ENCODE data around the gene ATP5F1E. TPM values are rescaled to one million over a fixed set of nuclear protein-coding genes. Genes with fewer than 3 reads are reported as not detected.
A peak's percentile ranks its signal among the peaks of the same experiment; 100 is the strongest.

ATP5F1E gene
- total RNA-seq, 1 donor from 2014 or later, result 53.5 TPM

DNA sequence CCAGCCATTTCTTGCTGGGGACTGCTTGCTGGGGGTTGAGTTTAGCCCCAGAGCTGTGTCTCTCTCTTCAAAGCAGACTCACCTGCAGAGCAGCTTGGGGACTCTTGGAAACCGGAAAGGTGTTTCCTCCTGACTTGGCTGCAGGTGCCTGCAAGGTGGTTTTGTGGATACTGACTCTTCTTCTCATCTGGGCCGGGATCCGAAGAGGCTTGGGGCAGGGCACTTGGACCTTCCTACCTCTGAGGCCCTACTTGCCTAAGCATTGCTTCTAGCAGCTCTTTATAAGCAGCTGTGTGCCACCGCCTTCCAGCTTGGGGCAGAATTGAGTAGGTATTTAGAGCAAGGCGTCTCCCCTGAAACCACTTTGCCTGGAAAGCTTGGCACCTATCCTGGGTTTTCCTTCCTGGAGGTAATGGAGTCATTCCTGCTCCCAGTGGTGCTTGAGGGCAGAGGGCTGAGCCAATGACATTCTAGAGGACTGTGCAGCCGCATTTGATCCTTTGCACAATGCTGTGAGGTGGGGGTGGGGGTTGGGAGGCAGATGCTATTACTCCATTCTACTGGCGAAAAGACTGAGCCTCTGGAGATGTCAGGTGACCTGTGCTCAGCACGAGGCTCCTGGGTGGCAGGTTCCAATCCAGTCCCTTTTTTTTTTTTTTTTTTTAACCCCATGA lies 21.7 kb downstream of the ATP5F1E start:
- Mint-ChIP-seq H3K9me3 (ENCODE audit: unreplicated experiment) (no peaks in the 10 kb centered on the region), H3K4me3 (ENCODE audit: unreplicated experiment) (no peak overlapping the region), H3K4me1 (ENCODE audit: low read depth, unreplicated experiment) (peaks cover 3% of the 10 kb centered on the region), H3K27me3 (ENCODE audit: unreplicated experiment) (peaks cover 4% of the 10 kb centered on the region), H3K36me3 (ENCODE audit: unreplicated experiment) (no peaks in the 10 kb centered on the region), H3K27ac (ENCODE audit: unreplicated experiment) (no peak overlapping the region)
- no peak for DNase-seq
- TF ChIP-seq CTCF (IDR thresholded peaks at IDR 0.05; ENCODE audit: partially characterized antibody, unreplicated experiment), result no peak

- Mint-ChIP-seq H3K27ac (ENCODE audit: unreplicated experiment) (no peak overlapping the region), H3K4me3 (ENCODE audit: unreplicated experiment) (no peak overlapping the region)
These were observed 23.3 kb downstream of the ATP5F1E start for GRCh38 chr20:59008715-59009336.

DNA sequence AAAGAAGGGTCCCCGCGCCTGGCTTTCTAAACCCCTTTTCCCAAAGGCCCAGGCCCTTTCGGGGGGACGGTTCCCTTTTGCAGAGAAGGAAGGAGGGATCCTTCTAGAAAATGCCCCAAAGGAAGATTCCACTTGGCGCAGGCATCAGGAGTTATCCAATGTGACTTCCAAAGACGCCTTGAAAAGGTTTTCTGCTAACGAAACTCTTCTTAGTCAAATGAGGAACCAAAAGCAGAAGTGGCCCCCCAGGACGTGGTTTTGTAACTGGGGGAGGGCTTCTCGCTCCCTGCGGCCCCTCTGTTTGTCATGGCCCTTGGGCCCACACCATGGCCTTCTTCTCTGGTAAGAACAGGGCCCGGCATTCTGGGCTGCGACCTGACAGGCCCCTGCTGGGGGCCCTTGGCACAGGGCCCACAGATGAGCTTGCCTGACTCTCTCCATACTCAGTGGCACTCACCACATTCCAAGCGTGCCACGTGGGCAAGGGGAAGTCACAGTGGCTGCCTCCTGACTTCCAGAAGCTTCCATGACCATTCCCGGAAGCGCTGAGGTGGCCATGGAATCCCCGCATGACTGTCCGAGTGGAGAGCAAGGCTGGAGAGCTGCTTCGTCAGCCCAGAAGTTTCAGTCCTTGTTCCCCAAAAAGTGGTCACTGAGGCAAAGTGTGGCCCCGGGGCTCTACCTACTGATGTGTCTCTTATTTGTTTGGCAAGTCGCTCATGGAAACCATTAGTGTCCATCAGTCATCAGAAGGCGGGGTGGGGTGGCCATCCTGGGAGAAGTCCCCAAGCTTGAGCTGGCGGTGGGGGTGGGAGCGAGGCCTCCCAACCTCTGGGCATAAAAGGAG lies 24.2 kb downstream of the ATP5F1E start:
- Mint-ChIP-seq H3K27ac (ENCODE audit: unreplicated experiment) (no peak overlapping the region), H3K9me3 (ENCODE audit: unreplicated experiment) (no peaks in the 10 kb centered on the region), H3K4me1 (ENCODE audit: low read depth, unreplicated experiment) (no peaks in the 10 kb centered on the region), H3K27me3 (ENCODE audit: unreplicated experiment) (peaks cover 7% of the 10 kb centered on the region), H3K4me3 (ENCODE audit: unreplicated experiment) (peak overlapping the region; percentile 57), H3K36me3 (ENCODE audit: unreplicated experiment) (no peaks in the 10 kb centered on the region)
- peak; percentile 8 for DNase-seq
- TF ChIP-seq CTCF (IDR thresholded peaks at IDR 0.05; ENCODE audit: partially characterized antibody, unreplicated experiment), result no peak

More at GRCh38 chr20:59008715-59009336, 23.3 kb downstream of the ATP5F1E start:
- no peak for TF ChIP-seq CTCF (IDR thresholded peaks at IDR 0.05; ENCODE audit: partially characterized antibody, unreplicated experiment)
- Mint-ChIP-seq H3K27me3 (ENCODE audit: unreplicated experiment) (peaks cover 9% of the 10 kb centered on the region), H3K36me3 (ENCODE audit: unreplicated experiment) (no peaks in the 10 kb centered on the region), H3K9me3 (ENCODE audit: unreplicated experiment) (no peaks in the 10 kb centered on the region), H3K4me1 (ENCODE audit: low read depth, unreplicated experiment) (no peaks in the 10 kb centered on the region)
- DNase-seq, result peak; percentile 2

GRCh38 chr20:59006864-59007664 lies 25.1 kb downstream of the ATP5F1E start, which contains the start of gene CTSZ:
Gene CTSZ, minus strand, starts transcription at chr20:59007254. Its CDS starts 126 bp downstream, at chr20:59007128.
- no peaks in the 10 kb centered on the region for H3K36me3 Mint-ChIP-seq (ENCODE audit: unreplicated experiment)
- peaks cover 13% of the 10 kb centered on the region for H3K27me3 Mint-ChIP-seq (ENCODE audit: unreplicated experiment)
- H3K27ac Mint-ChIP-seq (ENCODE audit: unreplicated experiment), result no peak within 1 kb of the TSS
- H3K4me1 Mint-ChIP-seq (ENCODE audit: low read depth, unreplicated experiment), result no peaks in the 10 kb centered on the region
- peaks cover 5% of the 10 kb centered on the region for H3K9me3 Mint-ChIP-seq (ENCODE audit: unreplicated experiment)
- peak within 1 kb of the TSS; percentile 57 for H3K4me3 Mint-ChIP-seq (ENCODE audit: unreplicated experiment)
- peak; percentile 63 for DNase-seq
- TF ChIP-seq CTCF (IDR thresholded peaks at IDR 0.05; ENCODE audit: partially characterized antibody, unreplicated experiment), result no peak
